CD8-positive, alpha-beta memory T cell (primary cell): ENCODE data around the gene INTS4. TPM values are rescaled to one million over a fixed set of nuclear protein-coding genes. Genes with fewer than 3 reads are reported as not detected.
"Not testable (repeated sequence)": the region's sequence is repeated elsewhere in the genome, so short reads cannot be mapped to it uniquely, and the experiment has no call there.

Source experiments
- CTCF ChIA-PET: fragments of 350-600 bp; sonication (Branson Sonifier 250); formaldehyde crosslinking; loops from one replicate; lab custom pipeline; 2021; ENCODE audit warnings: antibody characterized with exemption; lab: Charles Lee
- POLR2A ChIA-PET: fragments of 350-600 bp; sonication (Branson Sonifier 250); formaldehyde crosslinking; loops from one replicate; lab custom pipeline; 2021; ENCODE audit warnings: antibody characterized with exemption; lab: Charles Lee
- DNase-seq, 5 donors: peaks; one replicate each; pipeline versions ENCODE4 v3.0.0 to v3.0.0-alpha.2; 2020 to 2022; ENCODE audit warnings: mixed read lengths in 1 of 5
- H3K27ac ChIP-seq: one replicate; pipeline ENCODE4 v1.7.0; 2013; ENCODE audit warnings: low read depth, mild to moderate bottlenecking, low read length, moderate library complexity
- H3K27me3 ChIP-seq: 2 replicates; pipeline ENCODE4 v1.7.0; 2013; ENCODE audit warnings: low read length, mild to moderate bottlenecking; ENCODE audit not compliant: insufficient read depth, poor library complexity, severe bottlenecking
- H3K36me3 ChIP-seq: 2 replicates; pipeline ENCODE4 v1.7.0; 2013; ENCODE audit warnings: mild to moderate bottlenecking, low read length, moderate library complexity; ENCODE audit not compliant: insufficient read depth
- H3K4me1 ChIP-seq: 2 replicates; pipeline ENCODE4 v1.7.0; 2013; ENCODE audit warnings: mild to moderate bottlenecking, low read length, moderate library complexity; ENCODE audit not compliant: insufficient read depth
- H3K4me3 ChIP-seq: 2 replicates; pipeline ENCODE4 v1.7.0; 2013; ENCODE audit warnings: mild to moderate bottlenecking, low read length
- H3K9me3 ChIP-seq: 2 replicates; pipeline ENCODE4 v1.7.0; 2013; ENCODE audit warnings: mild to moderate bottlenecking, low read length
- H3K27ac Mint-ChIP-seq, 8 donors: one replicate each; pipeline ENCODE4 v1.8.0; 2020 to 2021; ENCODE audit warnings: mixed read lengths in 8 of 8, mild to moderate bottlenecking in 6 of 8, inconsistent platforms in 3 of 8, moderate library complexity in 3 of 8
- H3K27me3 Mint-ChIP-seq, 2 donors: one replicate each; pipeline ENCODE4 v1.8.0; 2020 to 2021; ENCODE audit warnings: mixed read lengths in 2 of 2, mild to moderate bottlenecking in 1 of 2, moderate library complexity in 1 of 2
- H3K36me3 Mint-ChIP-seq, 3 donors: one replicate each; pipeline ENCODE4 v1.8.0; 2020 to 2021; ENCODE audit warnings: mixed read lengths in 3 of 3, inconsistent platforms in 1 of 3, mild to moderate bottlenecking in 1 of 3
- H3K4me1 Mint-ChIP-seq, 3 donors: one replicate each; pipeline ENCODE4 v1.8.0; 2020 to 2021; ENCODE audit warnings: mixed read lengths in 3 of 3, inconsistent platforms in 1 of 3, mild to moderate bottlenecking in 1 of 3
- H3K4me3 Mint-ChIP-seq, 7 donors: one replicate each; pipeline ENCODE4 v1.8.0; 2020 to 2021; ENCODE audit warnings: mixed read lengths in 7 of 7, mild to moderate bottlenecking in 6 of 7, moderate library complexity in 4 of 7, inconsistent platforms in 2 of 7
- H3K9me3 Mint-ChIP-seq, 5 donors: one replicate each; pipeline ENCODE4 v1.8.0; 2020 to 2022; ENCODE audit warnings: mixed read lengths in 5 of 5, mild to moderate bottlenecking in 3 of 5, moderate library complexity in 2 of 5, inconsistent platforms in 1 of 5
- polyA plus RNA-seq: library from polyadenylated mRNA; unstranded; fragments of 300-500 nt; fragmentation: Illumina TruSeq; gene quantifications from one replicate; pipeline ENCODE4 v1.2.3, GENCODE V29; 2021
- total RNA-seq, 2 experiments: library from RNA; stranded (reverse); gene quantifications; one replicate each; pipeline ENCODE4 v1.2.3, GENCODE V29; 2021

INTS4 gene
- total and polyA plus RNA-seq, 3 experiments from 2014 or later: 44.5 to 54.9 (median 52.2) TPM

DNA sequence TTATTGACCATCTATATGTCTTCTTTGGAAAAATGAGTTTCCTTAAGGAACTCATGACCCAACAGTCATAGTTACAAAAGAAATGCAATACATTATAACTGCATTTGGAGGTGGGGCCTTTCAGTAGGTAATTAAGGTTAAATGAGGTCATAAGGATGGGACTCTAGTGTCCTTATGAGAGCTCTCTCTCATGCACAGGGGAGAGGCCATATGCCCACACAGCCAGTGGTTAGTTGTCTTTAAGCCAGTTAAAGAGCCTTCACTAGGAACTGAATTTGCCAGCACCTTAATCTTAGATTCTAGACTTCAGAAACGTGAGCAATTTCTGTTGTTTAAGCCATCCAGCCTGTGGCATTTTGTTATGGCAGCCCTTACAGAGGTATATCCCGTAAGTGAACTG is 27.3 kb downstream of the INTS4 start:
- Mint-ChIP-seq H3K27me3 (no peaks in the 10 kb centered on the region), H3K9me3 (no peaks in the 10 kb centered on the region), H3K4me1 (no peaks in the 10 kb centered on the region), H3K36me3 (peaks cover 12 to 45% (median 19%) of the 10 kb centered on the region in 3 donors), H3K4me3 (no peak overlapping the region), H3K27ac (no peak overlapping the region)
- H3K27me3 ChIP-seq: no peaks in the 10 kb centered on the region
- H3K9me3 ChIP-seq: no peaks in the 10 kb centered on the region
- ChIA-PET POLR2A (no interaction called here), CTCF (no interaction called here)
- no peaks in the 10 kb centered on the region for H3K4me1 ChIP-seq
- no peak overlapping the region for H3K4me3 ChIP-seq
- no peak for DNase-seq
- no peak overlapping the region for H3K27ac ChIP-seq
- peaks cover 4% of the 10 kb centered on the region for H3K36me3 ChIP-seq

GRCh38 chr11:77966338-77966737 is 28.1 kb downstream of the INTS4 start:
- H3K4me1 Mint-ChIP-seq: no peaks in the 10 kb centered on the region
- H3K36me3 Mint-ChIP-seq: peaks cover 12 to 44% (median 16%) of the 10 kb centered on the region in 3 donors
- no peaks in the 10 kb centered on the region for H3K27me3 ChIP-seq
- H3K36me3 ChIP-seq: peaks cover 4% of the 10 kb centered on the region
- DNase-seq: no peak
- no peak overlapping the region for H3K27ac ChIP-seq
- no peaks in the 10 kb centered on the region for H3K4me1 ChIP-seq
- peak overlapping the region in 2 of 8 donors; percentile 7 to 32 for H3K27ac Mint-ChIP-seq
- no peaks in the 10 kb centered on the region for H3K9me3 Mint-ChIP-seq
- H3K4me3 ChIP-seq: no peak overlapping the region
- no peaks in the 10 kb centered on the region for H3K27me3 Mint-ChIP-seq
- ChIA-PET POLR2A (no interaction called here), CTCF (no interaction called here)
- no peak overlapping the region for H3K4me3 Mint-ChIP-seq
- no peaks in the 10 kb centered on the region for H3K9me3 ChIP-seq

GRCh38 chr11:77959434-77959833 is 35.0 kb downstream of the INTS4 start:
- Histone ChIP-seq H3K27ac (no peak overlapping the region), H3K27me3 (no peaks in the 10 kb centered on the region), H3K9me3 (no peaks in the 10 kb centered on the region), H3K36me3 (peaks cover 11% of the 10 kb centered on the region), H3K4me1 (no peaks in the 10 kb centered on the region), H3K4me3 (no peak overlapping the region)
- no peak overlapping the region for H3K4me3 Mint-ChIP-seq
- no peaks in the 10 kb centered on the region for H3K27me3 Mint-ChIP-seq
- no peak for DNase-seq
- H3K36me3 Mint-ChIP-seq: peaks cover 13 to 68% (median 15%) of the 10 kb centered on the region in 3 donors
- POLR2A ChIA-PET: no interaction called here
- peak overlapping the region in 2 of 8 donors; percentile 31 to 36 for H3K27ac Mint-ChIP-seq
- no peaks in the 10 kb centered on the region for H3K4me1 Mint-ChIP-seq
- CTCF ChIA-PET: interaction anchor here (1.6 kb wide), 1 partner anchor 41 kb away, joined by 3 read pairs; no protein-coding TSS in a partner anchor
- H3K9me3 Mint-ChIP-seq: no peaks in the 10 kb centered on the region

GRCh38 chr11:77958583-77959177 is 35.8 kb downstream of the INTS4 start:
- H3K4me3 Mint-ChIP-seq, CTCF ChIA-PET, POLR2A ChIA-PET, H3K27me3 Mint-ChIP-seq, H3K27me3 ChIP-seq, DNase-seq, H3K4me1 Mint-ChIP-seq, H3K4me3 ChIP-seq, H3K4me1 ChIP-seq, H3K9me3 Mint-ChIP-seq, H3K27ac ChIP-seq, H3K9me3 ChIP-seq: not testable (repeated sequence)
- Mint-ChIP-seq H3K27ac (peak overlapping the region in 1 of 8 donors; percentile 36), H3K36me3 (peaks cover 13 to 70% (median 18%) of the 10 kb centered on the region in 3 donors)
- peaks cover 11% of the 10 kb centered on the region for H3K36me3 ChIP-seq

DNA sequence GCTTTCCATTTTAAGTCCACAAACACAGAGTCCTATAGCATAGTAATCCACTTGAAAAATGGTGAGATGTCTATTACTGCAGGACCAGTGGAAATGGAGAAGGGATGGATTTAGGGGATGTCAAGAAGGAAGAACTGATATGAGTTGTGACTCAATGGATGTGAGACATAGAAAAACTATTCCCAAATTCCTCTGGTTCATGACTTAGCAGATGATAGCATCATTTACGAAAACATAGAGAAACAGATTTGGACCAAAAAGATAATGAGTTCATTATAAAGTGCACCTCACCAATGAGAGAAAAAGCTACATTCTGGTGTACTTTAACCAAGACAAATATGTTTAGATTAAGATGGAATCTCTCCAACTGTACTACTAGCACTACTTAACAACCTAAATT is 51.2 kb downstream of the INTS4 start:
- Mint-ChIP-seq H3K4me1 (peaks cover 17 to 37% (median 20%) of the 10 kb centered on the region in 3 donors), H3K36me3 (peaks cover 13 to 38% (median 16%) of the 10 kb centered on the region in 3 donors), H3K27ac (peak overlapping the region in 2 of 8 donors; percentile 46 to 55)
- H3K27me3 Mint-ChIP-seq, H3K4me1 ChIP-seq, H3K27ac ChIP-seq, H3K36me3 ChIP-seq, H3K27me3 ChIP-seq, H3K4me3 Mint-ChIP-seq, POLR2A ChIA-PET, H3K9me3 Mint-ChIP-seq, H3K4me3 ChIP-seq, H3K9me3 ChIP-seq, CTCF ChIA-PET, DNase-seq: not testable (repeated sequence)

GRCh38 chr11:77942465-77942864 is 52.0 kb downstream of the INTS4 start:
- H3K27ac ChIP-seq, H3K27me3 ChIP-seq, H3K9me3 Mint-ChIP-seq, H3K9me3 ChIP-seq, H3K4me3 ChIP-seq, POLR2A ChIA-PET, H3K4me1 ChIP-seq, H3K4me3 Mint-ChIP-seq, H3K36me3 ChIP-seq, DNase-seq, H3K27me3 Mint-ChIP-seq, CTCF ChIA-PET: not testable (repeated sequence)
- peaks cover 5 to 32% (median 10%) of the 10 kb centered on the region in 3 donors for H3K36me3 Mint-ChIP-seq
- H3K27ac Mint-ChIP-seq: peak overlapping the region in 1 of 8 donors; percentile 55
- peaks cover 11 to 35% (median 19%) of the 10 kb centered on the region in 3 donors for H3K4me1 Mint-ChIP-seq

DNA sequence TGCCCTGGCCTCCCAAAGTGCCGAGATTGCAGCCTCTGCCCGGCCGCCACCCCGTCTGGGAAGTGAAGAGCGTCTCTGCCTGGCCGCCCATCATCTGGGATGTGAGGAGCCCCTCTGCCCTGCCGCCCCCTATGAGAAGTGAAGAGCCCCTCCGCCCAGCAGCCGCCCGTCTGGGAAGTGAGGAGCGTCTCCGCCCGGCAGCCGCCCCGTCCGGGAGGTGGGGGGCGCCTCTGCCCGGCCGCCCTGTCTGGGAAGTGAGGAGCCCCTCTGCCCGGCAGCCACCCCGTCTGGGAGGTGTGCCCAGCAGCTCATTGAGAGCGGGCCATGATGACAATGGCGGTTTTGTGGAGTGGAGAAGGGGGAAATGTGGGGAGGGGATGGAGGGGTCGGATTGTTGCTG is 60.9 kb downstream of the INTS4 start:
- H3K9me3 Mint-ChIP-seq, H3K27me3 ChIP-seq, H3K27me3 Mint-ChIP-seq, POLR2A ChIA-PET, H3K4me1 ChIP-seq, H3K4me3 ChIP-seq, H3K27ac ChIP-seq, CTCF ChIA-PET, H3K4me3 Mint-ChIP-seq, H3K27ac Mint-ChIP-seq, H3K36me3 ChIP-seq, H3K9me3 ChIP-seq, DNase-seq, H3K4me1 Mint-ChIP-seq: not testable (repeated sequence)
- peaks cover 10 to 68% (median 15%) of the 10 kb centered on the region in 3 donors for H3K36me3 Mint-ChIP-seq

DNA sequence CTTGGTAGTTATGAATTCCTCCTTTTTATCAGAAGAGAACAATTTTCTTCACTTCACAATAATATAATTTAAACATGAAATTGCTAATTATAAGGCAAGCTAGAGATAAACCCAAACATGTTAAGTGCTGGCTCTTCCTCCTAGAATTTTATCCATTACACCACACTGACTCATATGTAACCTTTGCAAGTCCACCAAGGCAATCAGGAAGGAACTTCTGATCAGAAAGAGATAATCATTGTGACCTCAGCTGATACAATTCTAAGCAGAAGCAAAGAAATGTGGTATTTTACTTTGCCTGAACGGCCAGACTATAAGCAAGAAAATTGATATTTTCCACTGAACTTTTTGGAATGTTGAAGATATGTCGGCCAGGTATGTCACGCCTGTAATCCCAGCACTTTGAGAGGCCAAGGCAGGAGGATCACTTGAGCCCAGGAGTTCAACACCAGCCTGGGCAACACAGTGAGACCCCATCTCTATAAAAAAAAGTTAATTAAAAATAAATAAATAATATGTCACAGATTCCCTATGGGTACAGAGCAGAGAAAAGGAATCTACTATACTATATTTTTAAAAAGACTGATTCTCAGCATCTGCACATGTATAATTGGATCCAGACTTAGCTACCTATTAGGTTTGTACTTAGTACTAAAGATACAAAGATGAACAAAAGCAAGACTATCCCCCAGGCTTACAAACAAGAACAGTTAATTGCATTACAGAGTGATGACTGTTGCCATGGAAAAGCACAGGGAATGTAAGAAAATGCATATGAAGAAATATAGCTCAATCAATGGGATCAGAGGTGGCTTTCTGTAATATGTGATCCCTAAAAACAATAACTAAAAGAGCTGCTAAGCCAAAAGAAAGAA is 63.9 kb downstream of the INTS4 start:
- H3K27ac Mint-ChIP-seq, POLR2A ChIA-PET, H3K27me3 ChIP-seq: not testable (repeated sequence)

More for the DNA sequence above, 63.9 kb downstream of the INTS4 start:
- H3K4me3 ChIP-seq, H3K27ac ChIP-seq, H3K27me3 Mint-ChIP-seq, H3K9me3 ChIP-seq, H3K4me1 Mint-ChIP-seq, H3K4me3 Mint-ChIP-seq, H3K36me3 ChIP-seq, CTCF ChIA-PET, H3K4me1 ChIP-seq, DNase-seq, H3K9me3 Mint-ChIP-seq: not testable (repeated sequence)
- peaks cover 10 to 75% (median 20%) of the 10 kb centered on the region in 3 donors for H3K36me3 Mint-ChIP-seq
